Esophagus muscularis mucosa (tissue), 4 donors: ENCODE results near the gene SLC24A2. TPM values are rescaled to one million over a fixed set of nuclear protein-coding genes. Genes with fewer than 3 reads are reported as not detected.

Experiments
- DNase-seq: peaks from one replicate; pipeline ENCODE4 v3.0.0-alpha.2; 2017; ENCODE audit errors: extremely low spot score
- H3K27ac ChIP-seq, 4 donors: fragments of 200-600 bp; sonication (generic); replicated peaks in 1 of 4; 1 replicate in 3 of 4; 2 replicates in 1 of 4; pipeline ENCODE4 v1.5.1; 2016 to 2019; ENCODE audit warnings: mild to moderate bottlenecking in 1 of 4
- H3K27me3 ChIP-seq, 4 donors: fragments of 200-600 bp; sonication (generic); one replicate each; pipeline versions ENCODE4 v1.5.1 to v1.6.0; 2016 to 2019
- H3K36me3 ChIP-seq, 4 donors: fragments of 200-600 bp; sonication (generic); one replicate each; pipeline ENCODE4 v1.5.1; 2016 to 2019
- H3K4me1 ChIP-seq, 4 donors: fragments of 200-600 bp; sonication (generic); one replicate each; pipeline ENCODE4 v1.5.1; 2016 to 2019
- H3K4me3 ChIP-seq, 4 donors: fragments of 200-600 bp; sonication (generic); 1 replicate in 2 of 4; 2 replicates in 2 of 4; pipeline ENCODE4 v1.5.1; 2016 to 2019; ENCODE audit warnings: mild to moderate bottlenecking in 4 of 4, moderate library complexity in 1 of 4
- H3K9me3 ChIP-seq, 4 donors: fragments of 200-600 bp; sonication (generic); 1 replicate in 3 of 4; 2 replicates in 1 of 4; pipeline ENCODE4 v1.5.1; 2016 to 2019
- CTCF ChIP-seq, 3 experiments: fragments of 200-600 bp in 2 of 3; fragments of 450-650 bp in 1 of 3; sonication (generic) in 2 of 3; IDR thresholded peaks; one replicate each; pipeline ENCODE4 v1.5.1; 2017 to 2019; ENCODE audit warnings: antibody characterized with exemption in 3 of 3, mild to moderate bottlenecking in 2 of 3, moderate library complexity in 1 of 3
- EP300 ChIP-seq: sonication (generic); formaldehyde crosslinking; IDR thresholded peaks from one replicate; pipeline ENCODE4 v1.6.1; 2017; ENCODE audit warnings: antibody characterized with exemption
- POLR2A ChIP-seq: fragments of 450-650 bp; IDR thresholded peaks from one replicate; pipeline ENCODE4 v1.6.1; 2017; ENCODE audit warnings: antibody characterized with exemption, moderate library complexity, mild to moderate bottlenecking, low read depth
- POLR2AphosphoS5 ChIP-seq, 2 donors: sonication (generic); formaldehyde crosslinking; IDR thresholded peaks; one replicate each; pipeline ENCODE4 v1.6.1; 2017; ENCODE audit warnings: antibody characterized with exemption in 2 of 2
- whole genome bisulfite sequencing: methylation state at CpG from one replicate; pipeline ENCODE4 v1.1.5; 2018; 5-methylcytosine and 5-hydroxymethylcytosine counted together
- intact Hi-C: fragments of 100-400 bp; cut with DNase I; formaldehyde crosslinking; loops from one replicate; pipeline ENCODE4 v1.15.1; 2023
- total RNA-seq, 4 donors: library from RNA; depleted of rRNA; stranded (reverse); fragments of >200 nt; gene quantifications; one replicate each; pipeline versions ENCODE4 v1.1.0 to v1.2.1, GENCODE V29; 2016

The SLC24A2 gene
- total RNA-seq, 4 donors from 2014 or later: under 0.01 to 0.13 (median 0.06) TPM; not detected in 1

GRCh38 chr9:19770973-19771372 is 17.9 kb downstream of the SLC24A2 start:
- Histone ChIP-seq H3K27ac (no peak overlapping the region), H3K4me1 (no peaks in the 10 kb centered on the region), H3K9me3 (peaks cover 0 to 10% (median under 1%) of the 10 kb centered on the region in 4 donors), H3K36me3 (no peaks in the 10 kb centered on the region), H3K27me3 (no peaks in the 10 kb centered on the region), H3K4me3 (no peak overlapping the region)
- intact Hi-C loops: no loop called here
- 85% methylated on average over 5 of the region's 5 CpGs for WGBS
- DNase-seq: no peak
- TF ChIP-seq EP300: no peak
- TF ChIP-seq POLR2AphosphoS5 (IDR thresholded peaks at IDR 0.05): no peak

GRCh38 chr9:19769213-19769612 is 19.6 kb downstream of the SLC24A2 start:
- intact Hi-C loops: no loop called here
- DNase-seq: no peak
- no peak overlapping the region for H3K27ac ChIP-seq
- peaks cover 0 to 24% (median 8%) of the 10 kb centered on the region in 4 donors for H3K9me3 ChIP-seq
- no peaks in the 10 kb centered on the region for H3K36me3 ChIP-seq
- H3K27me3 ChIP-seq: no peaks in the 10 kb centered on the region
- no peaks in the 10 kb centered on the region for H3K4me1 ChIP-seq
- TF ChIP-seq POLR2A (no peak), EP300 (no peak), POLR2AphosphoS5 (IDR thresholded peaks at IDR 0.05) (no peak), CTCF (IDR thresholded peaks at IDR 0.05) (no peak)
- 69% methylated on average over 3 of the region's 3 CpGs for WGBS
- H3K4me3 ChIP-seq: no peak overlapping the region

- Histone ChIP-seq H3K27me3 (no peaks in the 10 kb centered on the region), H3K4me3 (no peak overlapping the region), H3K4me1 (no peaks in the 10 kb centered on the region), H3K27ac (no peak overlapping the region), H3K9me3 (peaks cover 0 to 24% (median 8%) of the 10 kb centered on the region in 4 donors), H3K36me3 (no peaks in the 10 kb centered on the region)
- intact Hi-C loops: no loop called here
- 3% methylated on average over 1 of the region's 1 CpG for whole genome bisulfite sequencing
- no peak for DNase-seq
- TF ChIP-seq EP300: no peak
- TF ChIP-seq POLR2A: no peak
- TF ChIP-seq POLR2AphosphoS5 (IDR thresholded peaks at IDR 0.05): no peak
- TF ChIP-seq CTCF (IDR thresholded peaks at IDR 0.05): no peak
Measured at GRCh38 chr9:19768798-19769197, 20.0 kb downstream of the SLC24A2 start.

GRCh38 chr9:19759066-19759465 is 29.8 kb downstream of the SLC24A2 start:
- intact Hi-C loops: no loop called here
- 88% methylated on average over 1 of the region's 1 CpG for WGBS
- DNase-seq: no peak
- TF ChIP-seq POLR2AphosphoS5 (IDR thresholded peaks at IDR 0.05) (no peak), CTCF (IDR thresholded peaks at IDR 0.05) (no peak), POLR2A (no peak), EP300 (no peak)
- Histone ChIP-seq H3K4me1 (no peaks in the 10 kb centered on the region), H3K27me3 (no peaks in the 10 kb centered on the region), H3K4me3 (no peak overlapping the region), H3K9me3 (no peaks in the 10 kb centered on the region), H3K27ac (no peak overlapping the region), H3K36me3 (no peaks in the 10 kb centered on the region)

GRCh38 chr9:19757745-19758144 is 31.1 kb downstream of the SLC24A2 start:
- DNase-seq: no peak
- TF ChIP-seq CTCF (IDR thresholded peaks at IDR 0.05) (no peak), EP300 (no peak), POLR2A (no peak), POLR2AphosphoS5 (IDR thresholded peaks at IDR 0.05) (no peak)
- Histone ChIP-seq H3K4me1 (no peaks in the 10 kb centered on the region), H3K27ac (no peak overlapping the region), H3K36me3 (no peaks in the 10 kb centered on the region), H3K27me3 (no peaks in the 10 kb centered on the region), H3K4me3 (no peak overlapping the region), H3K9me3 (no peaks in the 10 kb centered on the region)
- intact Hi-C loops: no loop called here
